ENCODE measurements around the gene EEF1A1. TPM values are rescaled to one million over a fixed set of nuclear protein-coding genes. Genes with fewer than 3 reads are reported as not detected.
"Not testable (repeated sequence)": the region's sequence is repeated elsewhere in the genome, so short reads cannot be mapped to it uniquely, and the experiment has no call there.

EEF1A1 gene
- total and polyA plus RNA-seq, 10 donors = 7,486 to 13,640 (median 9,400) TPM

DNA sequence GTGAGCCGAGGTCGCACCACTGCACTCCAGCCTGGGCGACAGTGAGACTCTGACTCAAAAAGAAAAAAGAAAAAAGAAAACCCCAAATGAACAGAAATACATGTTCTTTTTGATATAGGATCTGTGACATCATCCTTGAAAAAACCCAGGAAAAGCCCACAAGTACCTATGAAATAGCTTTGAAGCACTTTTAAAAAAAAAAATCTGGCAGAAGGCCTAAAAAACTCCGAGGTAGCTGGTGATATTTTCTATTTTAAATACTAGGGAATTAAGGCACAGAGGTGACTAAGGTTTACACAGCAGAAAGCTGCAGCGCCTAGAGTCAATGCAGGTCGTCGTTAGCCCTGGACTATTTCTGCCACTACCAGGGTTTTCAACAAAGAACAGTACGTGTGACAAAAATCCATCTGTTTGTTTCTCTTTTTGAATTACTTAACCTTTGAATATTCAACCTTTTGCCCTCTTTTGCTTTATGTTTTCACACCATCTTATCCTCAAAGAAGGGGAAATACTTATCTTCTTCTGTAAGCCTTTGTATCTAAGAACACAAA lies 39.4 kb upstream of the EEF1A1 start:
- 72 to 79% (median 72%) methylated on average over 8 of the region's 8 CpGs for WGBS, 5 donors
- Histone ChIP-seq H3K4me3 (no peak overlapping the region), H3K4me1 (peaks cover 0 to 9% (median 2%) of the 10 kb centered on the region in 6 donors), H3K27me3 (replicated peaks in 1 of 7) (no peaks in the 10 kb centered on the region), H3K36me3 (no peaks in the 10 kb centered on the region), H3K9me3 (no peaks in the 10 kb centered on the region), H3K27ac (no peak overlapping the region)
- no peak for DNase-seq
- no peak for TF ChIP-seq POLR2AphosphoS5 (IDR thresholded peaks at IDR 0.05)
- TF ChIP-seq, protein P1, sequence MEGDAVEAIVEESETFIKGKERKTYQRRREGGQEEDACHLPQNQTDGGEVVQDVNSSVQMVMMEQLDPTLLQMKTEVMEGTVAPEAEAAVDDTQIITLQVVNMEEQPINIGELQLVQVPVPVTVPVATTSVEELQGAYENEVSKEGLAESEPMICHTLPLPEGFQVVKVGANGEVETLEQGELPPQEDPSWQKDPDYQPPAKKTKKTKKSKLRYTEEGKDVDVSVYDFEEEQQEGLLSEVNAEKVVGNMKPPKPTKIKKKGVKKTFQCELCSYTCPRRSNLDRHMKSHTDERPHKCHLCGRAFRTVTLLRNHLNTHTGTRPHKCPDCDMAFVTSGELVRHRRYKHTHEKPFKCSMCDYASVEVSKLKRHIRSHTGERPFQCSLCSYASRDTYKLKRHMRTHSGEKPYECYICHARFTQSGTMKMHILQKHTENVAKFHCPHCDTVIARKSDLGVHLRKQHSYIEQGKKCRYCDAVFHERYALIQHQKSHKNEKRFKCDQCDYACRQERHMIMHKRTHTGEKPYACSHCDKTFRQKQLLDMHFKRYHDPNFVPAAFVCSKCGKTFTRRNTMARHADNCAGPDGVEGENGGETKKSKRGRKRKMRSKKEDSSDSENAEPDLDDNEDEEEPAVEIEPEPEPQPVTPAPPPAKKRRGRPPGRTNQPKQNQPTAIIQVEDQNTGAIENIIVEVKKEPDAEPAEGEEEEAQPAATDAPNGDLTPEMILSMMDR (IDR thresholded peaks at IDR 0.05 in 8 of 11, conservative IDR thresholded peaks at IDR 0.05 in 3 of 11) = no peak
- no peak for TF ChIP-seq POLR2A (IDR thresholded peaks at IDR 0.05)
- intact Hi-C loops (cut with DNase I; ENCODE audit: low total_unique reads) = no loop called here

DNA sequence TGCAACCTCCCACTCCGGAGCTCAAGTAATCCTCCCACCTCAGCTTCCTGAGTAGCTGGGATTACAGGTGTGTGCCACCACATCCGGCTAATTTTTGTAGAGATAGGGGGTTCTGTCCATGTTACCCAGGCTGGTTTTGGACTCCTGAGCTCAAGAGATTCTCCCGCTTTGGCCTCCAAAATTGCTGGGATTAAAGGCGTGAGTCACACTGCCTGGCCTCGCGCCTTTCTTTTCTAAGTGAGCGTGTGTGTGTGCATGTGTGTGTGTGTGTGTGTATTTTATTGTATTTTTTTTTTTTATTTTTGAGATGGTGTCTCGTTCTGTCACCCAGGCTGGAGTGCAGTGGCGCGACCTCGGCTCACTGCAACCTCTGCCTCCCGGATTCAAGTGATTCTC lies 38.6 kb upstream of the EEF1A1 start:
- H3K27me3 ChIP-seq (replicated peaks in 1 of 7); H3K36me3 ChIP-seq; H3K9me3 ChIP-seq; H3K4me1 ChIP-seq; H3K4me3 ChIP-seq; H3K27ac ChIP-seq; DNase-seq; intact Hi-C loops (cut with DNase I; ENCODE audit: low total_unique reads): not testable (repeated sequence)
- WGBS, 5 donors = 95 to 96% (median 96%) methylated on average over 12 of the region's 12 CpGs

DNA sequence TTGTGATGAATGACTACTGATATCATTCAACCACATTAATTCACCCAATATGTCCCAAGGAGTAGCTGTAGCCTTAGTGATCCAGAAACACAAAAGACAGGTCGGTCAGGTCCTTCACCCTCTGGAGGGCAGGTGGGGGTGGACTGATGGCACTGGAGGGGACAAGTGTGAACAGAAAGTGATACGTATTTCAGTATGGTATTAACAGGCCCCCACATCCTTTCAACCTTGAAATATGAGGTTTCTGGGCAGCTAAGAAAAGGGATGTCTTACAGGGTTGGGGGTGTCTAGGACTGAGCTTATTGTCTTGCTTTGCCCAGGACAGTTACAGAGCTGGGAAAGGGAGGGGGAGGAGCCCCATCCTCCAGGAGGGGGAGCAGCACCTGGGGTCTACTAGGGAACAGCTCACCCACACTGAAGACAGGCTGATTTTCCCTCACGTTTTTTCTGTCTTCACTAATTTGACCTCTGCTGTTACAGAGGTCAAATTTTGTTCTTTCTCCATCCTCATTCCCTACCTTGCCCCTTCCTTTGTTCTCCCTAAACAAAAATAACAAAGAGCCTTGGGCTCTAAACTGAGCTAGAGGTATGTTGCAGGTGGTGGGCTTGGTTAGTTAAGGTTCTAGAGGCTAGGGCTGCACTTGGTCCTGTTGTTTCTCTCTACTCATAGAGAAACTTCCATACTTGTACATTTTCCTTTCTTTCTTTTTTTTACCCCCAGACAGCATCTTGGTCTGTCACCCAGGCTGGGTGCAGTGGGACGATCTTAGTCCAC lies 38.0 kb upstream of the EEF1A1 start:
- Histone ChIP-seq H3K9me3 (no peaks in the 10 kb centered on the region), H3K4me1 (peaks cover 0 to 9% (median 2%) of the 10 kb centered on the region in 6 donors), H3K36me3 (no peaks in the 10 kb centered on the region), H3K4me3 (no peak overlapping the region), H3K27me3 (replicated peaks in 1 of 7) (no peaks in the 10 kb centered on the region), H3K27ac (no peak overlapping the region)
- 73 to 88% (median 83%) methylated on average over 4 of the region's 4 CpGs for WGBS, 5 donors
- no peak for DNase-seq
- no peak for TF ChIP-seq POLR2A (IDR thresholded peaks at IDR 0.05)
- TF ChIP-seq, protein P1 (IDR thresholded peaks at IDR 0.05 in 8 of 11, conservative IDR thresholded peaks at IDR 0.05 in 3 of 11) = no peak
- TF ChIP-seq POLR2AphosphoS5 (IDR thresholded peaks at IDR 0.05) = no peak
- intact Hi-C loops (cut with DNase I; ENCODE audit: low total_unique reads) = no loop called here

DNA sequence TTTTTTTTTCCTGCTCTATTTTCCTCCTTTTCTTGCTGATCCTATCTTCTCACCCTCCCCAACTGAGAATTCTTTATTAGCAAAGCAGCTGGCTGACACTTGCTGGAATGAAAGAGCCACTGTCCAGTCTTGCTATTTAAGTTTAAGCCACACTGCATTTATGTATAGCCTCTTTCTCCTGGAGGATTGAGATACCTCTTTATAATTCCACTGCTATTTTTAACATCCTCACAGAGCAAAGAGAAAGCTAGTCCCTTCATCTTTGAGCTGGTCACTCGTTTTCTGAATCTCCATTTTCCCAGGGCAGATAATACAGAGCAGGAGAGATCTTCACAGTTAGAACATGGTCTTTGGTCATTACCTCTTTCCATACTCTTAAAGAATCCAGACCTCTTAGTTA lies 36.0 kb upstream of the EEF1A1 start:
- H3K27ac ChIP-seq = no peak overlapping the region
- no peaks in the 10 kb centered on the region for H3K9me3 ChIP-seq
- WGBS, 5 donors = 53 to 79% (median 64%) methylated on average over 1 of the region's 1 CpG
- TF ChIP-seq, protein P1 (IDR thresholded peaks at IDR 0.05 in 8 of 11, conservative IDR thresholded peaks at IDR 0.05 in 3 of 11) = no peak
- TF ChIP-seq POLR2A (IDR thresholded peaks at IDR 0.05) = no peak
- TF ChIP-seq POLR2AphosphoS5 (IDR thresholded peaks at IDR 0.05) = no peak
- DNase-seq = no peak
- H3K36me3 ChIP-seq = no peaks in the 10 kb centered on the region
- intact Hi-C loops (cut with DNase I; ENCODE audit: low total_unique reads) = no loop called here
- H3K27me3 ChIP-seq (replicated peaks in 1 of 7) = no peaks in the 10 kb centered on the region
- peaks cover 0 to 9% (median 2%) of the 10 kb centered on the region in 6 donors for H3K4me1 ChIP-seq
- no peak overlapping the region for H3K4me3 ChIP-seq

DNA sequence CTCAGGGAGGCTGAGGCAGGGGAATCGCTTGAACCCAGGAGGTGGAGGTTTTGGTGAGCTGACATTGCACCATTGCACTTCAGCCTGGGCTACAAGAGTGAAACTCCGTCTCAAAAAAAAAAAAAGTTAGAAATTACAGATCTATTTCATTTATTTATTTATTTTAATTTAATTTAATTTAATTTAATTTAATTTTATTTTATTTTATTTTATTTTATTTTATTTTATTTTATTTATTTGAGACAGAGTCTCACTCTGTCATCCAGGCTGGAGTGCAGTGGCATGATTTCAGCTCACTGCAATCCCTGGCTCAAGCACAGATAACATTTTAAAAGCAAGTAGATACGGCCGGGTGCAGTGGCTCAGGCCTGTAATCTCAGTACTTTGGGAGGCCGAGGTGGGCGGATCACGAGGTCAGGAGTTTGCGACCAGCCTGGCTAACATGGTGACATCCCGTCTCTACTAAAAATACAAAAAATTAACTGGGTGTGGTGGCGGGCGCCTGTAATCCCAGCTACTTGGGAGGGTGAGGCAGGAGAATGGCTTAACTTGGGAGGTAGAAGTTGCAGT lies 34.6 kb upstream of the EEF1A1 start:
- H3K4me1 ChIP-seq; H3K27ac ChIP-seq; H3K4me3 ChIP-seq; H3K36me3 ChIP-seq; intact Hi-C loops (cut with DNase I; ENCODE audit: low total_unique reads); H3K27me3 ChIP-seq (replicated peaks in 1 of 7); H3K9me3 ChIP-seq; DNase-seq: not testable (repeated sequence)
- WGBS, 5 donors = 87 to 98% (median 96%) methylated on average over 11 of the region's 11 CpGs

DNA sequence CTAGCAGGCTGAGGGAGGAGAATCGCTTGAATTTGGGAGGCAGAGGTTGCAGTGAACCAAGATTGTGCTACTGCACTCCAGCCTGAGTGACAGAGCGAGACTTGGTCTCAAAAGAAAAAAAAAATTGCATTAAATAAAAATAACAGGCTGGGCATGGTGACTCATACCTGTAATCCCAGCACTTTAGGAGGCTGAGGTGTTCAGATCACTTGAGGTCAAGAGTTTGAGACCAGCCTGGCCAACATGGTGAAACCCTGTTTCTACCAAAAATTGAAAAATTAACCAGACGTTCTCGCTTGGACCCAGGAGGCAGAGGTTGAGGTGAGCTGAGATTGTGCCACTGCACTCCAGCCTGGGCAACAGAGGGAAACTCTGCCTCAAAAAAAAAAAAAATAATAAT lies 30.3 kb upstream of the EEF1A1 start:
- intact Hi-C loops (cut with DNase I; ENCODE audit: low total_unique reads); H3K27ac ChIP-seq; H3K4me3 ChIP-seq; H3K9me3 ChIP-seq; H3K4me1 ChIP-seq; H3K36me3 ChIP-seq; DNase-seq; H3K27me3 ChIP-seq (replicated peaks in 1 of 7): not testable (repeated sequence)
- 90 to 99% (median 94%) methylated on average over 4 of the region's 4 CpGs for WGBS, 5 donors
